Body of pancreas (tissue), 4 donors: Measurements from ENCODE around the gene TEX264.

Experiments used
- CTCF ChIP-seq, 7 experiments: fragments of 450-650 bp in 4 of 7; fragments of 200-600 bp in 3 of 7; sonication (generic) in 3 of 7; IDR thresholded peaks; one replicate each; pipeline ENCODE4 v1.5.1; 2016 to 2019; ENCODE audit warnings: antibody characterized with exemption in 7 of 7
- POLR2A ChIP-seq, 3 donors: fragments of 450-650 bp; IDR thresholded peaks; one replicate each; pipeline ENCODE4 v1.6.1; 2016; ENCODE audit warnings: antibody characterized with exemption in 3 of 3, mild to moderate bottlenecking in 2 of 3

DNA sequence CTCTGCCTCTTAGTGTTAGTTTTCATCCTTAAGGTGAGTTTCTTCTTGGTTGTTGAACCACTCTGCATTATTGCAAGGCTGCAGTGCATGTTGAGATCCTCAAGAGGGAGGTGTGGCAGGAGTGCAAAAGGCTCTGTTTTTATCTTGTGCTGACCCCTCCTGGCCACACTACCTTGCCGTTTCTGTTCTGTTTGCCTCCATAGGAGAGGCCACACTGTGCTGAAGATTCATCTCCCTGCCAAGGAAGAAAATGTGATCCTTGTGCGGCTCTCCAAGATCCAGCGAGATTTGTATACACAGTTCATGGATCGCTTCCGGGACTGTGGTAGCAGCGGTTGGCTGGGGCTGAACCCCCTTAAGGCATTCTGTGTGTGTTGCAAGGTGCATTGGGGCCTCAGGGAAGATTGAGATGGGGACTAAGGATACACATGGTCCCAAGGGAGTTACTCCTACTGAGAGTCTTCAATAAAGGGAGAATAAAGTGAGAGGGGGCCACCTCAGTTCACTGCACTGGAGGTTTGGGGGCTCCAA, 33.0 kb upstream of the TEX264 start:
- TF ChIP-seq CTCF (IDR thresholded peaks at IDR 0.05) = peak in 6 of 7 experiments; percentile 20 to 64 (median 42)
- TF ChIP-seq POLR2A (IDR thresholded peaks at IDR 0.05) = no peak
